Body of pancreas (tissue), 4 donors: ENCODE measurements around the gene AGRP. TPM values are rescaled to one million over a fixed set of nuclear protein-coding genes. Genes with fewer than 3 reads are reported as not detected.
"Not testable (repeated sequence)": the region's sequence is repeated elsewhere in the genome, so short reads cannot be mapped to it uniquely, and the experiment has no call there.

Source experiments
- ATAC-seq: fragments of 150-250 bp; one replicate; pipeline ENCODE4 v1.9.1; 2016
- DNase-seq, 4 donors: peaks; one replicate each; pipeline ENCODE4 v3.0.0-alpha.2; 2019
- H3K27ac ChIP-seq, 4 donors: fragments of 200-600 bp; sonication (generic); 1 replicate in 3 of 4; 2 replicates in 1 of 4; pipeline versions ENCODE4 v1.5.1 to v1.6.1; 2016 to 2019; ENCODE audit warnings: mild to moderate bottlenecking in 1 of 4, mixed read lengths in 1 of 4, moderate library complexity in 1 of 4
- H3K27me3 ChIP-seq, 2 donors: fragments of 200-600 bp; sonication (generic); one replicate each; pipeline ENCODE4 v1.6.0; 2016; ENCODE audit warnings: mild to moderate bottlenecking in 1 of 2
- H3K36me3 ChIP-seq, 2 donors: fragments of 200-600 bp; sonication (generic); replicated peaks in 1 of 2; 2 replicates each; pipeline ENCODE4 v1.5.1; 2016; ENCODE audit warnings: low read depth in 2 of 2; ENCODE audit not compliant: insufficient read depth in 1 of 2
- H3K4me1 ChIP-seq: fragments of 200-600 bp; sonication (generic); one replicate; pipeline ENCODE4 v1.6.0; 2016
- H3K4me3 ChIP-seq, 2 donors: fragments of 200-600 bp; sonication (generic); 1 replicate in 1 of 2; 2 replicates in 1 of 2; pipeline ENCODE4 v1.5.1; 2016 to 2019
- H3K9me3 ChIP-seq, 3 donors: fragments of 200-600 bp; sonication (generic); 1 replicate in 2 of 3; 2 replicates in 1 of 3; pipeline ENCODE4 v1.5.1; 2016
- CTCF ChIP-seq, 7 experiments: fragments of 450-650 bp in 4 of 7; fragments of 200-600 bp in 3 of 7; sonication (generic) in 3 of 7; IDR thresholded peaks; one replicate each; pipeline ENCODE4 v1.5.1; 2016 to 2019; ENCODE audit warnings: antibody characterized with exemption in 7 of 7
- POLR2A ChIP-seq, 3 donors: fragments of 450-650 bp; IDR thresholded peaks; one replicate each; pipeline ENCODE4 v1.6.1; 2016; ENCODE audit warnings: antibody characterized with exemption in 3 of 3, mild to moderate bottlenecking in 2 of 3
- WGBS, 2 donors: methylation state at CpG; one replicate each; pipeline ENCODE4 v1.1.5; 2017; 5-methylcytosine and 5-hydroxymethylcytosine counted together
- intact Hi-C: fragments of 100-400 bp; cut with DNase I; formaldehyde crosslinking; loops from one replicate; pipeline ENCODE4 v1.15.1; 2023
- total RNA-seq, 2 donors: library from RNA; depleted of rRNA; stranded (reverse); fragments of >200 nt; gene quantifications; one replicate each; pipeline ENCODE4 v1.1.0, GENCODE V29; 2016

The AGRP gene
- total RNA-seq, 2 donors from 2014 or later: not detected

DNA sequence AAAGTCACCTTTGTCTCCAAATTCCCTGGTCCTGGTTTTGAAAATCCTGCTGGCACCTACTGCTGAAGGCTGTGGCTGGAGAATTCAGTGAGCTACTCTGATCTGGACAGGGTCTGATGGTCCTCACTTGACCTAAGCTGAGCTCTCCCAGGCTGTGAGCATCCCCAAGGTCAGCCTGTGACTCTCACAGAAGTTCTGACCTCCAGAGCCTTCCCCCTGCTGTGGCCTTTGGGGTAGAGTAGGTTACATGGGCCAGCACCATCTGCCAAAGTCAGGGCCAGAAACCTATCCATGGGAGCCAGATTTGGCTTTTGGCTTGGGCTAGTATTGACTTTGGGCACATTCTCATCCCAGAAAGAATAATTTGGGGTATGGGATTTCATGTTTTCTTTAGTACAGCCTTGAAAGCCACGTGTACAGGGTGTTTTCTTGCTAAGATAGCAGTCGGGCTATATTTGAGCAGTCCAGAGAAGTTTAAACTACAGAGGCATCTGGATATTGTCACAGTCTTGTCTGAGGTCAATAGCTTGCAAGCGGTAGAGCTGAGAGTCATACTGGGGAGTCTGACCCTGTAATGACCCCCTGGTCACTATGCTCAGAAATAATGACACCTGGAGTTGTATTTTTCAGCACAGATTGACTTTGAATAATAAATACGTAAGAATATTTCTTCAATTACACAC lies 6.2 kb upstream of the AGRP start:
- WGBS, 2 donors: 35 to 38% methylated on average over 4 of the region's 4 CpGs
- Histone ChIP-seq H3K27ac (peak overlapping the region in 3 of 4 donors; percentile 4 to 60 (median 24)), H3K9me3 (no peaks in the 10 kb centered on the region), H3K36me3 (no peaks in the 10 kb centered on the region), H3K4me1 (peaks cover 15% of the 10 kb centered on the region), H3K4me3 (no peak overlapping the region), H3K27me3 (no peaks in the 10 kb centered on the region)
- intact Hi-C loops: no loop called here
- DNase-seq (no peak), ATAC-seq (no peak)
- TF ChIP-seq CTCF (IDR thresholded peaks at IDR 0.05) (no peak), POLR2A (IDR thresholded peaks at IDR 0.05) (no peak)

DNA sequence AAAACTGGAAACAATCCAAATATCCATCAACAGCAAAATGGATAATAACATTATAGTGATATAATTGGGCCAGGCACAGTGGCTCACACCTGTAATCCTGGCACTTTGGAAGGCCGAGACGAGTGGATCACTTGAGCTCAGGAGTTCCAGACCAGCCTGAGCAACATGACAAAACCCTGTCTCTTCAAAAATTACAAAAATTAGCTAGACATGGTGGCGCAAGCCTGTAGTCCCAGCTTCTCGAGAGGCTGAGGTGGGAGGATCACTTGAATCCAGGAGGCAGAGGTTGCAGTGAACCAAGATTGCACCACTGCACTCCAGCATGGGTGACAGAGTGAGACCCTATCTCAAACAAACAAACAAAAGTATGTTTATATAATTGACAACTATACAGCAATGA lies 4.2 kb upstream of the AGRP start:
- 79 to 87% methylated on average over 4 of the region's 4 CpGs for WGBS, 2 donors
- H3K36me3 ChIP-seq, H3K27ac ChIP-seq, H3K4me3 ChIP-seq, H3K9me3 ChIP-seq, H3K27me3 ChIP-seq, DNase-seq, ATAC-seq, intact Hi-C loops: not testable (repeated sequence)
- H3K4me1 ChIP-seq: peaks cover 28% of the 10 kb centered on the region

GRCh38 chr16:67486805-67487204 lies 3.5 kb upstream of the AGRP start:
- 73 to 77% methylated on average over 2 to 3 of the region's 3 CpGs for WGBS, 2 donors
- DNase-seq: no peak

GRCh38 chr16:67483731-67484525 lies 581 bp upstream of the AGRP start:
- no peak for TF ChIP-seq CTCF (IDR thresholded peaks at IDR 0.05)
- no peak for TF ChIP-seq POLR2A (IDR thresholded peaks at IDR 0.05)
- H3K27ac ChIP-seq: no peak overlapping the region
- 78 to 82% methylated on average over 10 to 12 of the region's 12 CpGs for WGBS, 2 donors
- intact Hi-C loops: no loop called here
- H3K9me3 ChIP-seq: no peaks in the 10 kb centered on the region
- peaks cover 40% of the 10 kb centered on the region for H3K4me1 ChIP-seq
- no peak for ATAC-seq
- no peaks in the 10 kb centered on the region for H3K27me3 ChIP-seq
- H3K4me3 ChIP-seq: no peak overlapping the region
- H3K36me3 ChIP-seq: no peaks in the 10 kb centered on the region
- no peak for DNase-seq

More at GRCh38 chr16:67486805-67487204, 3.5 kb upstream of the AGRP start:
- H3K27me3 ChIP-seq: no peaks in the 10 kb centered on the region
- no peaks in the 10 kb centered on the region for H3K9me3 ChIP-seq
- no peaks in the 10 kb centered on the region for H3K36me3 ChIP-seq
- H3K4me3 ChIP-seq: no peak overlapping the region
- no peak overlapping the region for H3K27ac ChIP-seq
- intact Hi-C loops: no loop called here
- H3K4me1 ChIP-seq: peaks cover 36% of the 10 kb centered on the region
- ATAC-seq: no peak
- no peak for TF ChIP-seq CTCF (IDR thresholded peaks at IDR 0.05)

DNA sequence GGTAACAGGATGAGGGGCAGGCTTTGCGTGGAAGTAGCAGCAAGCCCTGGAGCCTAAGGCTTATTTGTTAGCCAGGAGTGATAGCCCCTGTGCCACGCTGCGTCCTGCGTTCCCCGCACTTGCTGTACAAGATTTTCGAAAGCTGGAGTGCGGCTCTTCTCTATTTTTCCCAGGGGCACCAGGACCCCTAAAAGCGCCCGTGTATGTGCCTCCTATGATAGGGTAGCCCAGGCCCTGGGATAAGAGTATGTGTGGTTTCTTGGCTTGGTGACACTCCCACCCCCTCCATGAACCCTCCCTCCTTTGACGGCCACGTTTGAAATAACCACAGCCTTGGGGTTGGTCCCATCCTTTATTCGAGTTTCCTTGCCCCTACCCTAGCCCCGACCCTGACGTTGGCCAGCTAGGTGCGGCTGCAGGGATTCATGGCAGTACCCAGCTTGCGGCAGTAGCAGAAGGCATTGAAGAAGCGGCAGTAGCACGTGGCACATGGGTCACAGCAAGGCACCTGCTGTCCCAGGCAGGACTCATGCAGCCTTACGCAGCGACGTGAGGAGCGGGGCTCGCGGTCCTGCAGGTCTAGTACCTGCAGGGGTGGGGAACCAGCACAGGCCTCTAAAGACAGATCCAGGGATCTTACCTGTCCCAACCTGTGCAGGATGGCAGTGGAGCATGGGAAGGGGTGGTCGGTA lies 968 bp downstream of the AGRP start:
- Histone ChIP-seq H3K36me3 (no peaks in the 10 kb centered on the region), H3K27me3 (no peaks in the 10 kb centered on the region), H3K9me3 (no peaks in the 10 kb centered on the region), H3K27ac (peak overlapping the region in 3 of 4 donors; percentile 56 to 98 (median 93)), H3K4me3 (no peak overlapping the region), H3K4me1 (peaks cover 50% of the 10 kb centered on the region)
- TF ChIP-seq CTCF (IDR thresholded peaks at IDR 0.05) (no peak), POLR2A (IDR thresholded peaks at IDR 0.05) (no peak)
- intact Hi-C loops: no loop called here
- WGBS, 2 donors: 75 to 88% methylated on average over 25 of the region's 25 CpGs
- no peak for ATAC-seq
- no peak for DNase-seq
